ENCODE data around the gene CELA2B. TPM values are rescaled to one million over a fixed set of nuclear protein-coding genes. Genes with fewer than 3 reads are reported as not detected.
"Not testable (repeated sequence)": the region's sequence is repeated elsewhere in the genome, so short reads cannot be mapped to it uniquely, and the experiment has no call there.

Gene CELA2B
- total RNA-seq, 2 experiments from 2014 or later, result not detected

DNA sequence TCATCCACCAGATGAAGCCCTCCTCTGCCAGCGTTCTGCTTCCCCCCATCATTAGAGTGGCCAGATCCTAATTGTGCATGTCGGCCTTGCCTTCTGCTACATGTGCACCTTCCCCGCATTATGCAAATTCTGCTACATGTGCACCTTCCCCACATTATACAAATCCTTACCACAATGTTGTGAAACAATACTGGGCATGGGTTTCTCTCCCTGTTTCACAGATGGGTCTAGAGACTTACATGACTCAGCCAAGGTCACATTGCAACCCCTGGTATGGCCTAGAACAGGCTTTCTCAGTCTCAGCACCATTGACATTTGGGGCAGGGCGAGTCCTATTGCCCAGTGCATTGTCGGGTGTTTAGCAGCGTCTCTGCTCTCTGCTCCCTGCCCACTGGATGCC is 20.4 kb upstream of the CELA2B start:
- no peak overlapping the region for H3K27ac Mint-ChIP-seq

DNA sequence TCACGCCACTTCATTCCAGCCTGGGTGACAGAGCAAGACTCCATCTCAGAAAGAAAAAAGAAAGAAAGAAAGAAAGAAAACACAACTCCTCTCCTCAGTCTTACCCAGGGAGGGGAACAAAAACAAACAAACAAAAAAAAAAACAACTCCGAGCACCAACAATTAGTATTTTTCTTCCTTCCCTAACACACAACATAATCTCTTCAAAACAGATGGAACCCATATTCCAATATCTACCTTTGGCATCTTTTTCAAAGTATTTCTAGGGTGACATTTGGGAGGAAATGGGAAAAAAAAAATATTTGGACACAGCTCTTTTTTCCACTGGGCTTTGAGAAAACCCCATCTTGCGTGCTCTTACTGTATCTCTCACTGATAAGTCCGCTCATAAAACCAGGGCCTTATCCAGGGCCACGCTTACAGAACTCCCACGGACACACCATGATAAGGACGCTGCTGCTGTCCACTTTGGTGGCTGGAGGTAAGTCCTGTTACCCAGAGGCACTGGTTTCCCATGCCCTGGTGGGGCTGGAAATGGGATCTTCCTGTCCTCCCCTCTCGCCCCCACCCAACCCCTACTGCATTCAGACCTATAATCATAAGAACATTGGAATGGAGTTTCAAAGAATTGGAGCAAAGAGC is 19.5 kb upstream of the CELA2B start, which contains the start of gene CELA2A:
Gene CELA2A (plus strand): TSS at position 420 of the 642 bp plus-strand sequence. CDS start 22 bp downstream, at position 442.
- CTCF ChIA-PET, result no interaction called here
- H3K27ac Mint-ChIP-seq, result no peak within 1 kb of the TSS

More for the DNA sequence above, 20.4 kb upstream of the CELA2B start:
- ChIA-PET CTCF (no interaction called here), POLR2A (no interaction called here)
- Mint-ChIP-seq H3K27me3 (peaks cover 6% of the 10 kb centered on the region), H3K4me1 (ENCODE audit: low read depth) (no peaks in the 10 kb centered on the region), H3K4me3 (no peak overlapping the region), H3K36me3 (ENCODE audit: low read depth) (no peaks in the 10 kb centered on the region), H3K9me3 (no peaks in the 10 kb centered on the region)
- no peak for ATAC-seq
- no peak for DNase-seq
- intact Hi-C loops (cut with micrococcal nuclease), result no loop called here
- TF ChIP-seq, protein P1, sequence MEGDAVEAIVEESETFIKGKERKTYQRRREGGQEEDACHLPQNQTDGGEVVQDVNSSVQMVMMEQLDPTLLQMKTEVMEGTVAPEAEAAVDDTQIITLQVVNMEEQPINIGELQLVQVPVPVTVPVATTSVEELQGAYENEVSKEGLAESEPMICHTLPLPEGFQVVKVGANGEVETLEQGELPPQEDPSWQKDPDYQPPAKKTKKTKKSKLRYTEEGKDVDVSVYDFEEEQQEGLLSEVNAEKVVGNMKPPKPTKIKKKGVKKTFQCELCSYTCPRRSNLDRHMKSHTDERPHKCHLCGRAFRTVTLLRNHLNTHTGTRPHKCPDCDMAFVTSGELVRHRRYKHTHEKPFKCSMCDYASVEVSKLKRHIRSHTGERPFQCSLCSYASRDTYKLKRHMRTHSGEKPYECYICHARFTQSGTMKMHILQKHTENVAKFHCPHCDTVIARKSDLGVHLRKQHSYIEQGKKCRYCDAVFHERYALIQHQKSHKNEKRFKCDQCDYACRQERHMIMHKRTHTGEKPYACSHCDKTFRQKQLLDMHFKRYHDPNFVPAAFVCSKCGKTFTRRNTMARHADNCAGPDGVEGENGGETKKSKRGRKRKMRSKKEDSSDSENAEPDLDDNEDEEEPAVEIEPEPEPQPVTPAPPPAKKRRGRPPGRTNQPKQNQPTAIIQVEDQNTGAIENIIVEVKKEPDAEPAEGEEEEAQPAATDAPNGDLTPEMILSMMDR (IDR thresholded peaks at IDR 0.05), result no peak

DNA sequence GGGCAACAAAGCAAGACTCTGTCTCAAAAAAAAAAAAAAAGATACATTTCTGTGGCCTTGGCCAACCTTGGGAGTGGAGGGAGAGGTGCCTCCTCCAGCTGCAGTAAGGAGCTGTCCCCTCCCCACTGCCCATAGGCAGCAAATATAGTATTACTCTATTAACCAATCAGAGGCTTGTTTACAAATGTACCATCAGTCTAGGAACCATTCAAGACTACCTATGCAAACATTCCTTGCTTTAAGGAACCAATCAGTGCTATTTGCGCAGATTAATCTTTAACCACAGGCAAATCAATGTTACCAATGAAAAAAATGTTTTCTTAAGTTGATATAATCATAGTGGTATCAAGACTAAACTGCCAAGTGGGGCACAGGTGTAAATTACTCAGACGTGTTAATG is 18.3 kb upstream of the CELA2B start:
- intact Hi-C loops (cut with micrococcal nuclease), result no loop called here
- TF ChIP-seq, protein P1 (IDR thresholded peaks at IDR 0.05), result no peak
- Mint-ChIP-seq H3K4me3 (no peak overlapping the region), H3K9me3 (no peaks in the 10 kb centered on the region), H3K4me1 (ENCODE audit: low read depth) (no peaks in the 10 kb centered on the region), H3K36me3 (ENCODE audit: low read depth) (no peaks in the 10 kb centered on the region), H3K27ac (no peak overlapping the region), H3K27me3 (peaks cover 6% of the 10 kb centered on the region)
- POLR2A ChIA-PET, result no interaction called here
- CTCF ChIA-PET, result no interaction called here
- ATAC-seq (no peak), DNase-seq (no peak)

More for the DNA sequence above, 19.5 kb upstream of the CELA2B start, which contains the start of gene CELA2A:
- DNase-seq (no peak), ATAC-seq (no peak)
- intact Hi-C loops (cut with micrococcal nuclease), result no loop called here
- TF ChIP-seq, protein P1 (IDR thresholded peaks at IDR 0.05), result no peak
- Mint-ChIP-seq H3K27me3 (peaks cover 6% of the 10 kb centered on the region), H3K9me3 (no peaks in the 10 kb centered on the region), H3K36me3 (ENCODE audit: low read depth) (no peaks in the 10 kb centered on the region), H3K4me3 (no peak within 1 kb of the TSS), H3K4me1 (ENCODE audit: low read depth) (no peaks in the 10 kb centered on the region)
- POLR2A ChIA-PET, result no interaction called here

DNA sequence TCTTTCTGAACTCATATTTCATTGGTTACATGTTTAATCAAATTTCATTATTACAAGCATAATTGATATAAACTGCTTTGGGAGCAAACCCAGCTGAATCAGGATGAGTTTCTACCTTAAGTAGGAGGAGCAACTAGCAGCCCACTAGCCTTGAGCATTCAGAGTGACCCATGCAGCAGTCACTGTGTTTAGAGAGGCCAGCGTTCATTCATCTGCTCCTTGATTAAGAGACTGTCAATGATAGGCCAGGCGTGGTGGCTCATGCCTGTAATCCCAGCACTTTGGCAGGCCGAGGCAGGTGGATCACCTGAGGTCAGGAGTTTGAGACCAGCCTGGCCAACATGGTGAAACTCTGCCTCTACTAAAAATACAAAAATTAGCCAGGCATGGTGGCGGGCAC is 17.5 kb upstream of the CELA2B start:
- H3K4me1 Mint-ChIP-seq (ENCODE audit: low read depth); CTCF ChIA-PET; H3K9me3 Mint-ChIP-seq; H3K36me3 Mint-ChIP-seq (ENCODE audit: low read depth); H3K27ac Mint-ChIP-seq; ATAC-seq; H3K4me3 Mint-ChIP-seq; DNase-seq; H3K27me3 Mint-ChIP-seq; intact Hi-C loops (cut with micrococcal nuclease): not testable (repeated sequence)
- POLR2A ChIA-PET, result interaction anchor here (0.6 kb wide), 1 partner anchor 50 kb away, joined by 3 read pairs; no protein-coding TSS in a partner anchor

DNA sequence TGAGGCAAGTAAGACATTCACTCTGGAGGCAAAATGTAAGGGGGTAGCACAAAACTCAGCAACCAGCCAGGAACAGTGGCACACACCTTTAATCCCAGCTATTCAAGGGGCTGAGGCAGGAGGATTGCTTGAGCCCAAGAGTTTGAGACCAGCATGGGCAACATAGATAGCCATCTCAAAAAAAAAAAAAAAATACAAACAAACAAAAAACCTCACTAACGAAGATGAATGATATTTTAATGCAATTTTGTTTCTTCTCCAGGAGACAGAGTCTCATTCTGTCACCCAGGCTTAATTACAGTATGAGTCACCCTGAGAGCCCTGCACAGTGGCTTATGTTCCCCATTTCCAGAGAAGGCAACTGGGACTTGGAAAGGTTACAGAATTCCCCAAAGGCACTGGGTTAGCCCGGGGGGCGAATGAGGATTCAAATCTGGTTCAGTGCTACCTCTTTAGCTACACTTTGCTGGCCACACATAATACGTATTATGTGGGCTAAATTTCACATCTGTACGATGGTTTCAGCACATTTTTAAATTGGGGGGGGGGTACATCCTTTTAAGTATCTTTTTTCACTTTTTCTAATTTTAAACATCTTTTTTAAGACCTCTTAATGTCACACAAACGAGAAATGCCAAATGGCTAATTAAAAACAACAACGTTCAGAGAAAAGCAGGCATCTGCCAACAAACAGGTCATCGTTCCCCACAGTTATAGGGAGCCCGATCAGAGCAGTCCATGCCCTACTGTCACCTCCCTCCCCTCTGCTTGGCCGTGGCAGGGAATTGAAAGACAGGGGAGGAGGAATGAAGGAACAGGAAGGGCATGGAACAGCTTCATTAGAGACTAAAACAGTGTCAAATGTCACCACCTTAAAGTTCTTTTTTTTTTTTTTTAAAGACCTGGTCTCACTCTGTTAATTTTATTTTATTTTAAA is 15.9 kb upstream of the CELA2B start:
- intact Hi-C loops (cut with micrococcal nuclease), result no loop called here
- H3K9me3 Mint-ChIP-seq, result no peaks in the 10 kb centered on the region
- TF ChIP-seq, protein P1 (IDR thresholded peaks at IDR 0.05), result no peak
- H3K36me3 Mint-ChIP-seq (ENCODE audit: low read depth), result no peaks in the 10 kb centered on the region
- DNase-seq (no peak), ATAC-seq (no peak)
- H3K27me3 Mint-ChIP-seq, result peaks cover 6% of the 10 kb centered on the region
- no peak overlapping the region for H3K4me3 Mint-ChIP-seq
- H3K27ac Mint-ChIP-seq, result no peak overlapping the region
- ChIA-PET CTCF (no interaction called here), POLR2A (interaction anchor here (0.6 kb wide), 1 partner anchor 39 kb away, joined by 3 read pairs; no protein-coding TSS in a partner anchor)
- H3K4me1 Mint-ChIP-seq (ENCODE audit: low read depth), result no peaks in the 10 kb centered on the region
